Hepatocyte (in vitro differentiated cells): ENCODE data around the gene CHMP4B.

ENCODE experiments used
- CTCF ChIP-seq: fragments of 200-600 bp; sonication (generic); IDR thresholded peaks from 2 replicates; pipeline ENCODE4 v1.5.1; 2016; ENCODE audit warnings: antibody characterized with exemption, mild to moderate bottlenecking; ENCODE audit not compliant: poor library complexity
- EZH2 ChIP-seq: fragments of 200-600 bp; sonication (generic); IDR thresholded peaks from 2 replicates; pipeline ENCODE4 v1.6.1; 2016; ENCODE audit warnings: antibody characterized with exemption, mild to moderate bottlenecking, borderline replicate concordance

GRCh38 chr20:33843050-33843449, 31.9 kb downstream of the CHMP4B start:
- TF ChIP-seq EZH2 (no peak), CTCF (no peak)
